ENCODE measurements around the gene FIZ1. TPM values are rescaled to one million over a fixed set of nuclear protein-coding genes. Genes with fewer than 3 reads are reported as not detected.
A peak's percentile ranks its signal among the peaks of the same experiment; 100 is the strongest.

FIZ1 gene
- total and polyA plus RNA-seq, 2 experiments from 2014 or later: 2.3 to 3.4 TPM

- Histone ChIP-seq H4K20me1 (ENCODE audit: insufficient read depth) (peaks cover 4% of the 10 kb centered on the region; the same call in 1 of the 2 replicates), H3K4me3 (no peak overlapping the region), H3K9me3 (ENCODE audit: low read depth) (no peaks in the 10 kb centered on the region), H3K4me2 (ENCODE audit: unreplicated experiment) (no peak overlapping the region), H2AFZ (no peak overlapping the region), H3K36me3 (ENCODE audit: low read depth) (no peaks in the 10 kb centered on the region), H3K9ac (no peak overlapping the region), H3K79me2 (ENCODE audit: insufficient read depth) (peaks cover 34% of the 10 kb centered on the region), H3K9me2 (ENCODE audit: insufficient read depth) (no peaks in the 10 kb centered on the region), H3F3A (ENCODE audit: insufficient read depth) (peaks cover 21% of the 10 kb centered on the region), H3K27me3 (replicated peaks; ENCODE audit: insufficient read depth) (no peaks in the 10 kb centered on the region), H3K4me1 (ENCODE audit: insufficient read depth) (peaks cover 15% of the 10 kb centered on the region), H3K27ac (no peak overlapping the region)
- TF ChIP-seq EZH2 (IDR thresholded peaks at IDR 0.05; ENCODE audit: insufficient read depth, poor library complexity, severe bottlenecking) (no peak), EZH2phosphoT487 (IDR thresholded peaks at IDR 0.05; ENCODE audit: insufficient read depth, low read depth) (no peak)
- in situ Hi-C loops (cut with MboI): no loop called here
- 93% methylated on average over 21 of the region's 21 CpGs for WGBS, 2 experiments (ENCODE audit: low coverage in 1 of 2, low lambda C conversion rate in 2 of 2, missing lambda C conversion rate in 2 of 2)
- DNase-seq: no peak
Measured at GRCh38 chr19:55603115-55603514, 3.8 kb upstream of the FIZ1 start.

DNA sequence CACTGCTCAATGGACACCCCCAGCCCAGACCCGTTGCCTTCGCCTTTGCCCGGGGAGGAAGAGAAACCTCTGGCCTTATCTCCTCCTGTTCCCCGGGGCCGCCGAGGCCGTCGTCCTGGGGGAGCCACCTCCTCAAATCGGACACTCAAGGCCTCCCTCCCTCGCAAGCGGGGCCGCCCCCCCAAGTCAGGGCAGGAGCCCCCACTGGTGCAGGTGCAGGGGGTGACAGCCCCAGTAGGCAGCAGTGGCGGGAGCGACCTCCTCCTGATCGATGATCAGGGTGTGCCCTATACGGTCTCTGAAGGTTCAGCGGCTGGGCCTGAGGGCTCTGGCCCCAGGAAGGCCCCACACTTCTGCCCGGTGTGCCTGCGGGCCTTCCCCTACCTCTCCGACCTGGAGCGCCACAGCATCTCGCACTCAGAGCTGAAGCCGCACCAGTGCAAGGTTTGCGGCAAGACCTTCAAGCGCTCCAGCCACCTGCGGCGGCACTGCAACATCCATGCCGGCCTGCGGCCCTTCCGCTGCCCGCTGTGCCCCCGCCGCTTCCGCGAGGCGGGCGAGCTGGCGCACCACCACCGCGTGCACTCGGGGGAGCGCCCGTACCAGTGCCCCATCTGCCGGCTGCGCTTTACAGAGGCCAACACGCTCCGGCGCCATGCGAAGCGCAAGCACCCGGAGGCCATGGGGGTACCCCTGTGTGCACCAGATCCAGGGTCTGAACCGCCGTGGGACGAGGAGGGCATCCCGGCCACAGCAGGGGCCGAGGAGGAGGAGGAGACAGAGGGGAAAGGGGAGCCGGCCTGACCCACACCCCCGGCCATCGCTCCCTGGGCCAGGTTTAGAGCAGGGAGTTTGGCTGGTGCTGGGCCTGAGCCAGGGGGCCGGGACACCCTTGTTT is 3.0 kb upstream of the FIZ1 start:
- Histone ChIP-seq H3K36me3 (ENCODE audit: low read depth) (no peaks in the 10 kb centered on the region), H3K4me2 (ENCODE audit: unreplicated experiment) (no peak overlapping the region), H4K20me1 (ENCODE audit: insufficient read depth) (0 out of 2 replicates have a peak, but pooled peaks cover 4% of the 10 kb centered on the region), H3K79me2 (ENCODE audit: insufficient read depth) (peaks cover 26% of the 10 kb centered on the region), H3K9ac (no peak overlapping the region), H3K4me1 (ENCODE audit: insufficient read depth) (peaks cover 15% of the 10 kb centered on the region), H3F3A (ENCODE audit: insufficient read depth) (peaks cover 21% of the 10 kb centered on the region), H3K4me3 (no peak overlapping the region), H2AFZ (no peak overlapping the region), H3K9me3 (ENCODE audit: low read depth) (no peaks in the 10 kb centered on the region), H3K27me3 (replicated peaks; ENCODE audit: insufficient read depth) (no peaks in the 10 kb centered on the region), H3K27ac (no peak overlapping the region), H3K9me2 (ENCODE audit: insufficient read depth) (no peaks in the 10 kb centered on the region)
- TF ChIP-seq EZH2 (IDR thresholded peaks at IDR 0.05; ENCODE audit: insufficient read depth, poor library complexity, severe bottlenecking) (no peak), EZH2phosphoT487 (IDR thresholded peaks at IDR 0.05; ENCODE audit: insufficient read depth, low read depth) (no peak)
- WGBS, 2 experiments (ENCODE audit: low coverage in 1 of 2, low lambda C conversion rate in 2 of 2, missing lambda C conversion rate in 2 of 2): 91 to 92% methylated on average over 53 to 60 of the region's 60 CpGs
- DNase-seq: no peak
- in situ Hi-C loops (cut with MboI): no loop called here

DNA sequence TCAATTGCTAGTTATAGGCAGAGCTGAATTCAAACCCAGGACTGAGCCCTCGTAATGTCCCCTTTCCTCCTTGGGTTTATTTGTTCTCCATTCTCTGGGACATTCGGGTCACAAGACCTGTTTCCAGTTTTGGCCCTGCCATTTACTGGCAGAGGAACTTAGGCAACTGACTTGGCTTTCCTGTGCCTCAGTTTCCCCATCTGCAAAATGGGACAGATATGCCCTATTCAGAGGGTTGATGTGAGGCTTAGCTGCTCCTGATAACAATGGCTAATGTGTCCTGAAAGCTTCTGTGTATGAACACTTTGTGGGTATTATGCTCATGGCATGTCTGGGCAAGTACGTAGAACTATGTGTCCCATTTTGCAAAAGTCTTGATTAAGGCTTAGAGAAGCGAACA is 1.8 kb upstream of the FIZ1 start:
- in situ Hi-C loops (cut with MboI): no loop called here
- H3K9ac ChIP-seq: peak overlapping the region; percentile 91

GRCh38 chr19:55600662-55601028 is 1.3 kb upstream of the FIZ1 start:
- Histone ChIP-seq H3K27me3 (replicated peaks; ENCODE audit: insufficient read depth) (no peaks in the 10 kb centered on the region), H3K4me1 (ENCODE audit: insufficient read depth) (peaks cover 10% of the 10 kb centered on the region), H3K36me3 (ENCODE audit: low read depth) (no peaks in the 10 kb centered on the region), H2AFZ (peak overlapping the region; percentile 70), H3K9me3 (ENCODE audit: low read depth) (no peaks in the 10 kb centered on the region), H3F3A (ENCODE audit: insufficient read depth) (peaks cover 21% of the 10 kb centered on the region), H4K20me1 (ENCODE audit: insufficient read depth) (no peaks in the 10 kb centered on the region), H3K4me2 (ENCODE audit: unreplicated experiment) (peak overlapping the region; percentile 79), H3K9ac (peak overlapping the region; percentile 91), H3K27ac (0 out of 2 replicates have a peak overlapping the region, but pooled peaks have one; percentile 84), H3K4me3 (peak overlapping the region; percentile 86), H3K9me2 (ENCODE audit: insufficient read depth) (no peaks in the 10 kb centered on the region), H3K79me2 (ENCODE audit: insufficient read depth) (peaks cover 15% of the 10 kb centered on the region)
- DNase-seq: no peak
- WGBS, 2 experiments (ENCODE audit: low coverage in 1 of 2, low lambda C conversion rate in 2 of 2, missing lambda C conversion rate in 2 of 2): 7 to 8% methylated on average over 13 to 15 of the region's 15 CpGs
- in situ Hi-C loops (cut with MboI): no loop called here
- TF ChIP-seq EZH2 (IDR thresholded peaks at IDR 0.05; ENCODE audit: insufficient read depth, poor library complexity, severe bottlenecking) (no peak), EZH2phosphoT487 (IDR thresholded peaks at IDR 0.05; ENCODE audit: insufficient read depth, low read depth) (no peak)

More for the DNA sequence above, 1.8 kb upstream of the FIZ1 start:
- no peaks in the 10 kb centered on the region for H3K36me3 ChIP-seq (ENCODE audit: low read depth)
- peak overlapping the region; percentile 70; the same call in 1 of the 2 replicates for H2AFZ ChIP-seq
- no peak for DNase-seq
- H4K20me1 ChIP-seq (ENCODE audit: insufficient read depth): no peaks in the 10 kb centered on the region
- peak overlapping the region; percentile 79 for H3K4me2 ChIP-seq (ENCODE audit: unreplicated experiment)
- peaks cover 15% of the 10 kb centered on the region for H3K79me2 ChIP-seq (ENCODE audit: insufficient read depth)
- H3K4me3 ChIP-seq: peak overlapping the region; percentile 86
- H3K9me2 ChIP-seq (ENCODE audit: insufficient read depth): no peaks in the 10 kb centered on the region
- peaks cover 10% of the 10 kb centered on the region for H3K4me1 ChIP-seq (ENCODE audit: insufficient read depth)
- H3K9me3 ChIP-seq (ENCODE audit: low read depth): no peaks in the 10 kb centered on the region
- no peak overlapping the region for H3K27ac ChIP-seq
- H3F3A ChIP-seq (ENCODE audit: insufficient read depth): peaks cover 21% of the 10 kb centered on the region
- no peaks in the 10 kb centered on the region for H3K27me3 ChIP-seq (replicated peaks; ENCODE audit: insufficient read depth)
- TF ChIP-seq EZH2phosphoT487 (IDR thresholded peaks at IDR 0.05; ENCODE audit: insufficient read depth, low read depth): no peak
- TF ChIP-seq EZH2 (IDR thresholded peaks at IDR 0.05; ENCODE audit: insufficient read depth, poor library complexity, severe bottlenecking): no peak
- WGBS, 2 experiments (ENCODE audit: low coverage in 1 of 2, low lambda C conversion rate in 2 of 2, missing lambda C conversion rate in 2 of 2): 75 to 76% methylated on average over 4 of the region's 4 CpGs

Measured in GM23248 (cell line).